GM21423 (cell line): ENCODE data around the gene SDR39U1.
A peak's percentile ranks its signal among the peaks of the same experiment; 100 is the strongest.

Experiments
- ATAC-seq: cut with Tn5 transposase; IDR thresholded peaks from one replicate; pipeline ENCODE4 v1.9.1; 2021; ENCODE audit warnings: mild to moderate bottlenecking, moderate library complexity; ENCODE audit not compliant: unreplicated experiment

SDR39U1 gene

GRCh38 chr14:24430143-24430681 lies 12.4 kb downstream of the SDR39U1 start:
- ATAC-seq, result peak; percentile 52

GRCh38 chr14:24429395-24430142 lies 13.0 kb downstream of the SDR39U1 start, which contains the start of the genes CBLN3 and KHNYN:
Gene CBLN3, minus strand, starts transcription at chr14:24429668. Its CDS starts 614 bp downstream, at chr14:24429054.
Gene KHNYN, plus strand, starts transcription at chr14:24429954. Its CDS starts 777 bp downstream, at chr14:24430731.
- peak; percentile 84 for ATAC-seq

- no peak for ATAC-seq
Measured at GRCh38 chr14:24428628-24429394, 13.8 kb downstream of the SDR39U1 start.

GRCh38 chr14:24427537-24428508 lies 14.8 kb downstream of the SDR39U1 start:
- ATAC-seq, result no peak

- ATAC-seq, result no peak
Measured at GRCh38 chr14:24426912-24427536, 15.6 kb downstream of the SDR39U1 start.

GRCh38 chr14:24426150-24426911 lies 16.2 kb downstream of the SDR39U1 start:
- ATAC-seq, result no peak

GRCh38 chr14:24425704-24426103 lies 16.9 kb downstream of the SDR39U1 start:
- ATAC-seq, result no peak

- no peak for ATAC-seq
Measured at GRCh38 chr14:24422694-24423601, 19.6 kb downstream of the SDR39U1 start.

GRCh38 chr14:24422261-24422660 lies 20.3 kb downstream of the SDR39U1 start:
- no peak for ATAC-seq

- no peak for ATAC-seq
Measured at GRCh38 chr14:24418492-24418873, 24.1 kb downstream of the SDR39U1 start.

GRCh38 chr14:24417832-24418491 lies 24.6 kb downstream of the SDR39U1 start:
- no peak for ATAC-seq

- no peak for ATAC-seq
Measured at GRCh38 chr14:24416932-24417619, 25.5 kb downstream of the SDR39U1 start.

GRCh38 chr14:24416254-24416931 lies 26.2 kb downstream of the SDR39U1 start:
- no peak for ATAC-seq

GRCh38 chr14:24415421-24416253 lies 26.9 kb downstream of the SDR39U1 start:
- no peak for ATAC-seq

GRCh38 chr14:24414732-24415420 lies 27.7 kb downstream of the SDR39U1 start:
- ATAC-seq, result no peak
